Superior temporal gyrus (tissue), 1 donor: ENCODE measurements around the gene ITGB1.
"Not testable (repeated sequence)": the region's sequence is repeated elsewhere in the genome, so short reads cannot be mapped to it uniquely, and the experiment has no call there.

Experiments used
- DNase-seq: peaks from one replicate; pipeline ENCODE4 v3.0.0-alpha.2; 2016; ENCODE audit errors: extremely low spot score

The ITGB1 gene

DNA sequence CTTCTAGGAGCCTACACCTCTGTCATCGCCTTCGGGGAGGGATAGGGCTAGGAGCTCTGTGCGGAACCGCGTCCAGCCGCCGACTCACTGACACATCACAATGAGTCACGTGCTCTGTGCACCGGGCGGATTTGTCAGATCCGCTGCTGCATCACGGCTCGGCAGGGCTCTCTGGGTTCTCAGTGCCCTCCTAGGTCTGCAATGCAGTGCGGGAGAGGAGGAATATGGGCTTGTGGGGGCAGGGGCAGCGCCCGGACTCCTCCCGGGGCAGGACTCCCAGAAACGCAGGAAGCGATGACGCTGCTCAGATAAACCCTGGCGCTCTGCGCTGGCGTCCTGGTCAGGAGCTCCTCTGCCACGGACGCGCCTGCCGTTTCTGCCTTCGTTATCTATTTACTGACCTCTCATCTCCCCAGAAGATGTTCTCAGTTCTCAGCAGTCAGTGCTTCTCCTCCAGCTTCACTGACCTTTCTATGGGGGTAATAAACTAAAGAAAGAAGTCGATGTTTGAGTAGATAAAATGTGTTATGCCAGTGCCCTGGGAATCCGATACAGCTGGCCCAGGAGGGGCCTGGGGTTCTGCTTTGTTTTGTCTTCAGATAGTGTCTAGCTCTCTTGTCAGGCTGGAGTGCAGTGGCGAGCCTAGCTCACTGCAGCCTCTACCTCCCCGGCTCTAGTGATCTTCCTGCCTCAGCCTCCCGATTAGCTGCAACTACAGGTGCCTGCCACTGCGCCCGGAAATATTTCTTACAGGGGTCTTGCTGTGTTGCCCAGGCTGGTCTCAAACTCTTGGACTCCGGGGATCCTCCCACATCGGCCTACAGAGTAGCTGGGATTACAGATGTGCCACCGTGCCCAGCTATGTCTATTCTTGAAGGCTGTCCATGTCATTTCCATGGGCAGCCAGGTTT lies 22.8 kb upstream of the ITGB1 start:
- DNase-seq: peak; percentile 86

DNA sequence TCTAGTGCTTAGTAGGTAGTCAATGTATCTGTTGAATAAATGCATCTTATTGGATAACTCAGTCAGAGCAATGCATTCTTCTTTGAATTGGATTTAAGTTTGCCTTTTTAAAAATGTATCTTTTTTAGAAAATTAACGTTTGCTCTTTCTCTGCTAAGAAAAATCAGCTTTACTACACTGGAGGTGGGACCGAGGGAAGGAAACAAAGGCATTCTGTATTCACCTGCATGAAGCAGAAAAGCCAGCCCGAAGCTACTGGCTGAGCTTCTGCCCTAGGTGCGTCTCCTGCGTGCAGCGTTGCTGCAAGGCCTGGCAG lies 22.2 kb upstream of the ITGB1 start:
- no peak for DNase-seq

DNA sequence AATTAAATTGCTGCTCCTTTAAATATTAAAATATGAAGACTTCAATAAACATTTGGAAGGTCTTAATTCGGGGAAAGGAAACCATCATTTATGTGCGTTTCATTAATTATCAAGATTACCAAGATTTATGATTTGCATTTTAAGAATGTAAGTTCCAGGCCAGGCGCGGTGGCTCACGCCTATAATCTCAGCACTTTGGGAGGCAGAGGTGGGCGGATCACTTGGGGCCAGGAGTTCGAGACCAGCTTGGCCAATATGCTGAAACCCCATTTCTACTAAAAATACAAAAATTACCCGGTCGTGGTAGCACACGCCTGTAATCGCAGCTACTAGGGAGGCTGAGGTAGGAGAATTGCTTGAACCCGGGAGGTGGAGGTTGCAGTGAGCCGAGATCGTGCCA lies 21.7 kb upstream of the ITGB1 start:
- DNase-seq: not testable (repeated sequence)

DNA sequence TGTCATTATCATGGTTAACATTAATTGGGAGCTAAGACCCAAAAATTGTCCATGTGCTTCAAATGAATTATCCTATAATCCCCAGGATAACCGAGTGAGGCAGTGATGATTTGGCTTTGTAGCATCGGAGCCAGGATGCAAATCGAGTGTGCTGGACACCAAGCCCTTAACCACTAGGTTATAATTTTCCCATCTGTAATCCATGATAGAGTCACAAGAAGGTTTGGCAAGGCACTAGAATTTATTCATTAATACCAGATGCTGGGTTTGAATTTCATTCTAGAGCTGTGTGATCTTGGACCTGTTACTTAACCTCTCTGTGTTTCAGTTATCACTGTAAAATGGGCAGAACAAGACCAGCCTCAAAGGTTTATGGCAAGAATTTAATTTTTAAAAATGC lies 21.0 kb upstream of the ITGB1 start:
- DNase-seq: no peak

DNA sequence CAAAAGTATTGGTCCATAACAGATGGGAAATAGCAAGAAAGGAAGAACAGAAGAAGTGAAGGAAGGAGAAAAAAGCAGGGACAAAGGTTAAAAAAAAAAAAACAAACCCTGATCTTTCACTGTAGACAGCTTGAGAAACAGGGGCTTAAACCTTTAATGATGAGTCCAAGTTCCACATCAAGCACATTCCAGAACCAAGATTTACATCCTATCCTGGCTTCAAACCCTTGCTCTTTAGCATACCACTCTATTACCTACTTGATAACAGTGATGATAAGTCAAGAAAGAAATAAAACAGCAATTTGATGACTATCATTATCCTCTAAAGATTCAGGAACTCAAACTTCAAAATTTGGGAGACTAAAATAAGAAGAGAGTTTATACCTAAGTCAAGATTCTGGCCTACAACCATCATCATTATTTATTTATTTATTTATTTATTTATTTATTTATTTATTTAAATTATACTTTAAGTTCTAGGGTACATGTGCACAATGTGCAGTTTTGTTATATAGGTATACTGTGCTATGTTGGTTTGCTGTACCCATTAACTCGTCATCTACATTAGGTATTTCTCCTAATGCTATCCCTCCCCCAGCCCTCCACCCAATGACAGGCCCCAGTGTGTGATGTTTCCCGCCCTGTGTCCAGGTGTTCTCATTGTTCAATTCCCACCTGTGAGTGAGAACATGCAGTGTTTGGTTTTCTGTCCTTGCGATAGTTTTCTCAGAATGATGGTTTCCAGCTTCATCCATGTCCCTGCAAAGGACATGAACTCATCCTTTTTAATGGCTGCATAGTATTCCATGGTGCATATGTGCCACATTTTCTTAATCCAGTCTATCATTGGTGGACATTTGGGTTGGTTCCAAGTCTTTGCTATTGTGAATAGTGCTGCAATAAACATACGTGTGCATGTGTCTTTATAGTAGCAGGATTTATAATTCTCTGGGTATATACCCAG lies 20.1 kb upstream of the ITGB1 start:
- DNase-seq: not testable (repeated sequence)

DNA sequence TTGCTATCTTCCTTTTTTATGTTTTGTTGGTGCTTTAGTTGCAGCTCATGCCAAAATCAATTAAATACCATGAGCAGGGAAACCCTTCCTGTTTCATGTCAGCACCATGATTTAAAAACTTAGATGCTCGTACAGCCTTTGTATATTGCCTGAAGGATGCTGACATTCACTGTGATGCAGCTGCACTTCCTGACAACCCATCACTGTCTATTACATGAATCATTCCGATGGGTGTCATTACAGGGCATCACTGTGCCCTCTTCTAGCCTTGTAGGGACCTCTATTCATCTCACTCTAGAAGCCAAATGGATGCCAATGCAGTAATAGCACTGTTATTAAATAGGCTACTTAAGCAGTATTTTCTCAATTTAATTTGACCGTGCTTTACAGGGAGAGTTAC lies 18.3 kb upstream of the ITGB1 start:
- DNase-seq: no peak

DNA sequence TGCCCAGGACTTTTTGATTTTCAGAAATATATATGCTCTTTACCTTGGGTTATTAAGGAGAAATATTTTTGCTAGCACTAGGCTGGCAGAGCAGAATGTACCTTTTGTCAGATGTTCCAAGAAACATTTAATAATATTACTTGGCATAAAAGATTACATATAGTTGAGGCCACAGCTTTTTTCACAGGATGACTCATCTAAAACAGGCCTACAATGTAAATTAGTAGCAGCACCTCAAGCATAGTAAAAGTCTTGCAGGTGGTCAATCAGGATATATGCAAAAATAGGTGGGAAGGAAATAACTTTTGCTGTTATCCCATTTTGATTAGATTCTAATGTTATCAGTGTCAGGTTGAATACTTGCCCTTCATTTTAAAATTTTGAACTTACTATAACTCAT lies 14.9 kb upstream of the ITGB1 start:
- DNase-seq: no peak

DNA sequence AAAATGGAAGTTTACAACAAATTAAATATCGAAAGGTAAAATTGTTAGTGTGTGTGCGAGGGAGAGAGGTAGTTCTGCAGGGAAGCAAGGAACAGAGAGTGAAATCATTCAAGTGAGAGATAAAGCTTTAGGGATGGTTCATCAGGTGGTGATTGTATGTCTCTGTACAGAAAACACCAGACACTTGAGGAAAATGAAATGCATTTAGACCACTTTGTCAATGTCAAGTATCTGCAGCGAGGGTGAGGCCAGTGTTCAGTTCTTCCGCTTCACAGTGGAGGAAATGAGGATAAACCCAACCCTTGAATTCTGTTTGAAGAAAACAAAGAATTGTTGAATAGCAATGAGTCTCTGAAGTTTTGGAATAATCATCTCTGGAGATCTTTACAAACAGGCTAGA lies 14.4 kb upstream of the ITGB1 start:
- DNase-seq: no peak

DNA sequence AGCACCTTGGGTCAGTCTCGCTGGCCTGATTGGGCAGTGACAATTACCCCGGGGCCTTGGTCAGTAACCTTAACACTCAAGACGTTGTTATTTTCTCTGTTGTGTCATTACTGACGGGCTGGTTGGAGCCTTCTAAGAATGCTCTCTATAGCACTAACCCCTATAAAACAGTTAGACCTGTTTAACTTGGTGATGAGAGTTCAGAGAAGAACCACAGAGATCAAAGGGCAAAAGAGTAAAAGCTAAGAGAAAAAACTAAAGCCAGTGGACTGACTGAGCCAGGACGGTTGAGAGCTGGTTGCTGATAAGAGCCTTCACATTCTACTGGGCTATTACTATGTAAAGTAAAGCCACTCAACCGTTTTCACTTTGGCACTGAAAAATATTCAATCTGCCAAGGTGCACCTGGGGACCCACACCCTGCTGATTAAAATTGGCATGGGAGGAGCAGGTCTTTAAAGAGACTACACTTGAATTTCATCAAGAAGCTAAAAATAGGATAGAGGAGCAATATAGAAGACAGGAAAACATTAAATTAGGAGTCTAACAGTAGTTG lies 13.6 kb upstream of the ITGB1 start:
- DNase-seq: no peak

DNA sequence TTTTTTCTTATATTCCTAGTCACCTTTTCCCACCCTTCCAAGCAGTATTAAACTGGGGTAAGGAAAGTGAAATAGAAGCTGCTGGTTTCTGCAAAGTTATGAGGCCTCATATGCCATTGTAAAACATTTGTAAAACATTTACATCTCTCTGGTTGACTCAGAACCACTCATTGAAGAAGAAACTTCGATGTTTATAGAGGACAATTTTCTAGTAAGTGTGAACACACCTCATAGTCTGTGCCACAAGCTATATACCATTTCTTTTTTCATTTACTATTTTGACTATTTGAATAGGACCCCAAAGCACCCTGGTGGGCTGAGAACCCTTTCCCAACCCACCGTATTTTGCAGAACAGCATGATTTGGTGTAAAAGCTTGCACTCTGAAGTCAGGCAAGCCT lies 12.9 kb upstream of the ITGB1 start:
- no peak for DNase-seq

DNA sequence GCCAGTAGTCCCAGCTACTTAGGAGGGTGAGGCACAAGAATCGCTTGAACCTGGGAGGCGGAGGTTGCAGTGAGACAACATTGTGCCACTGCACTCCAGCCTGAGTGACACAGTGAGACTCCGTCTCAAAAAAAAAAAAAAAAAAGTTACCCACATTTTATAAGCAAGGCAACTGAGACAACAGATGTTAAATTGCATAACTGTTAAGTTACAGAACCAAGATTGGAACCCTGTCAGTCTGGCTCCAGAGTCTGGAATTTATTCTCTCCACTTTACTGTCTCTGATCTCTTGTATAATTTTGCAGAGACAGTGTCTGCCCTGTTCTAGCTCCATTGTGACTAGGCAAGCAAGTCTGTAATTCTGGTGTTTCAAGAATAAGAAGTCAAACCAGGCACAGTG lies 6.2 kb upstream of the ITGB1 start:
- no peak for DNase-seq

DNA sequence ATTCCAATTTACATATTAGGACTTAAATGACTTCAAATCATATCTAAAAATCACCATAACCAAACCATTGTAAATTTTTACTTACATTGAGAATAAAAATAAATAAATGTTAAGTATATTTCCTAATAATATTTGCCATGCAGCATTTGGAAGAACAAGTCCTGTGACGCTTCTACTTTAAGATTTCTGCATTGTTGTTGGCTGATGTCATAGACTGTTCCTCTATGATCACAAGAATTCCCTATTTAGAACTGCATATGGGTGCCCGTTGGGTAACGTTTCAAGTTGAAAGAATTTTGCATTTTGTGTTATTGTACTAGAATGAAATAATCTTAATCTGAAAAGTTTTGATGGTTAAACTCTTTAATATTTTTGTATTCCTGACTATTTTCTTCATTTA lies 5.1 kb upstream of the ITGB1 start:
- no peak for DNase-seq

DNA sequence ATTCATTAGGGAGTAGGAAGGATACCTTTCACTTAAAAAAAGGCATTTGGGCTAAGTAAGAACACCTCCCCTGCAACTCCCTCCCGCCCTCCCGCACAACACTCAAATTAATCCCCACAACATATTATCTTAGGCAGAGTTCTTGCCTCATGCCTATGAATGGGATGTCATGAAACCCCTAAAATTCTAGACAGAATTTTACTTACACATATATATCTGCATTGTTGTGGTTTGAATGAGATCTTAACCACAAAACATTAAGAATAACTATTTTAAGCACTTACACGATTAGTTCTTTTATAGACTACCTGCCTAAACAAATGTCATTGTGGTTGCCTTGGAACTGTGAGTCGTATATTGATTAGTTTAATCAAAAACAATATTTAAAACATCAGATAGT lies 4.5 kb upstream of the ITGB1 start:
- no peak for DNase-seq

DNA sequence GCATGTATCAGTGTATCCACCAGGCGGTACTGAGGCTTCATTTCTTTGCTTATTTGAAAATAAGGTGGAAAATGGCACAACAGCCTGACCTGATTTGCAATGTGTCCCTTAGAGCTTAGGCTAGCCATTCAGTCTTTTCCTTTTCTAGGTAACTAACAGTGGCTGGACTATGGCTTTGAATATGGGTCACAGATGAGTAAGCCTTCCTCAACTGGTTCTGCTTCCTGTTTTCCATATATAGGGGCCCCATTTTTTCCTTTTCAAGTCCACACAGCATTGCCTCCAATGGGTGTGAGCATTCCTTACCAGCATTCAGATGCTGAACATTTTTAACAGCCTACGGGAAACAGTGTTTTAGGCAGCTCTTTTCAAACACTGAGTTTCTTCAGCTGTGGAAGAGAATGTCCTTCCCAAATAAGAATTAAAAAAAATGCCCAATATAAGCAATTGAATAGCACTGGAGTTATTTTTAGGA lies 3.9 kb upstream of the ITGB1 start:
- DNase-seq: peak; percentile 49

DNA sequence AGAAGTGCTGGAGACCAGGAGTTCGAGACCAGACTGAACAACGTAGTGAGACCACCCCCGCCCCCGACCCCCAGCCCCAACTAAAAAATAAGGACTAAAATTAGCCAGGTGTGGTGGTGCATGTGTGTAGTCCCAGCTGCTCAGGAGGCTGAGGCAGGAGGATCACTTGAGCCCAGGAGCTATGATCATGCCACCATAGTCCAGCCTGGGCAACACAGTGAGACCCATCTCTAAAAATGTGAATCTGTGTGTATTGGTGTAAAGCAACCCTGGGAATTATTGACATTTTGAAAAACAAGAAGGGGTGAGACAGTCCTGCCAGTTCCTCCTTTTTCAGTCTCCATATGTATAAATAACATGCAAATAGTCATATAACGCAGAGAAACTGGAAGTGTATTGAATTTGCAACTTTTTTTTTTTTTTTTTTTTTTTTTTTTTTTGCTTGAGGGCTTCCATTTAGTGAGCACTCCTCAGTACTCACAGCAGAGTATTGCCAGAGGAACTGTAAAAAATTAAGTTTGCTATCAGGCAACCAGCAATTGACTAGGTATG lies 3.4 kb upstream of the ITGB1 start:
- no peak for DNase-seq

DNA sequence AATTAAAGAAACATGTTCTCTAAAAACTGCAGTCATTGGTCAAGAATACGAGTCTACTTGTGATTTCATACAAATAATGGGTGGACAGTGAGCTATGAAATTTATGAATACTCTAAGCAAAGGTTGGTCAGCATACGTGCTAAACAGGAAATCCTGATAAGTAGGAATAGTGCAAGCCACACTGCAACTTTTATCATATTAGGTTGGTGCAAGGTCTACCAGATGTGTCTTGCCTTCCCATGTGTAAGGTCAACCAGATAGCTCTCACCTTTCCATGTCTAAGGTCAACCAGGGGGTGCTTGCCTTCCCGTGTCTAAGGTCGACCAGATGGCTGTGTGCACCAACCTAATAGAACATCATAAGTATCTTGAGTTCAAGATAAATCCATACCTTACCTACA lies 2.0 kb upstream of the ITGB1 start:
- DNase-seq: no peak

DNA sequence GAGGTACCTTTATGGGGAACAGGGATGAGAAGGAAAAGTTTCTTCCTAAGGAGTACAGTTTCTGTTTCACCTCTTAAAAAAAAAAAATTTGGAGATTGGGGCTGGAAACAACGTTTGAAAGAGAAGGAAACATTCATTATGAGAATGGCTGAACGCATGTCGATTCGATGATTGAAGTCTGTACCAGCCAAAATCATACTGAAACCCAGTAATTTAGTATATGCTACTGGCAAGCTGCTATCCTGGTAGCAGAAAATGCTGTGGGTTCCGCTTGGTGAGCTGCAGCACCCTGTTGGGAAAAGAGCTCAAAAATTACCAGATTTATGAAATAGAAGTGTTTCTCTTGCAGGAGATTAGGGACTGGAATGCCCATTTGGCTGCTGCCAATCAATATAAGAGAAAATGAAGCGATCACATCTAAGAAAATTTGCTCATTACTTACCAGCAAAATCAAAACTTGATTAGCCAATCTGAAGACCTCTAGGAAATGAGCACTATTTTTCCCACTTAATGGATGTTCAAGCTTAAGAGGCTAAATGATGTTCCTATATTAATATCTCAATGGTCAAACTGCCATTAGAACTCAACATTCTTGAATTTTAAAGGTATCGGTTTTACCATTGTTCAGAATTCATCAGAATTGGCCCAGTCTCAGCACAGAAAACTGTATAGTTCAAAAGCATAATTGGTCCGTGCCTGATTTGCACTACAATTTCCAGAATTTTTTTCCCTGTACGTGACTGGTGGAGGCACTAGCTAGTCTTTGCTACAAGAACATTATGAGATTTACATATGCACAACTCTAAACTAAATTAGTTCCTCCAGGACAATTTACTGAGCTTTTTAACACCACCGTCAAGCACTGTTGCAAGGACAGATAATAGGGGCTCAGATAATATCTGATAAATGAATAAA lies 1.2 kb upstream of the ITGB1 start:
- DNase-seq: peak; percentile 53

DNA sequence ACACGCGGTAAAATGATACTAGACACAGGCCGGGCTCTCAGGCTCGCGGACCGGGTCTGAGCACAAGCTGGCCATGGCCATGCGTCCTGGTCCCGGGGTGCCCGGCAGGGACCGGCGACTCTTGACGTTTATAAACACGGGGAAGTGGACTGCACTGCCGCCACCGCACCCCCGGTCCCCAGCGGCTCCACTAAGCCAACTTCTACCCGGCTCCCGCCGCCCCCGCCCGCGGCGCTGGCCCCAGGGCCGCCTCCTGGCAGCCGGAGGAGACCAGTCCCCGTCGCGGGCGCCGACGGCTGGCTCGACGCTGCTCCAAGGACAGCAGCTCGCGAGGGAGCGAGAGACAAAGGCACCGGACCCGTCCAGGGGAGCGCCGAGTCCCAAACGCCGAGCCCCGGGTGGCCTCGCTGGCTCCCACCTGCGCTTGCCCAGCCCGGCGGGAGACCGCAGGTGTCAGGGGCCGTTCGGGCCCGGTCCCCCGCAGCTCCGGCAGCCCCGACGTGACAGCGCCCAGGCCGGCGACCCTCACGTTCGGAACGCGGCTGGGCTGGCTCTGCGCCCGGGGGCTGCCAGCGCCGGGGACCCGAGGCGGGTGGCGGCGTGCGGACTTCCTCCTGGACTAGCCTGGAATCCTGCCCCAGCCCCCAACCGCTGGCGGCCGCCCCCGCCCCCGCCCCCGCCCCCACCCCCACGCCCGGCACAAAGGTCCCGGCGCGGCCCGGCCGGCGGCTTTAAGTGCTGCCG lies 517 bp downstream of the ITGB1 start:
- DNase-seq: no peak

DNA sequence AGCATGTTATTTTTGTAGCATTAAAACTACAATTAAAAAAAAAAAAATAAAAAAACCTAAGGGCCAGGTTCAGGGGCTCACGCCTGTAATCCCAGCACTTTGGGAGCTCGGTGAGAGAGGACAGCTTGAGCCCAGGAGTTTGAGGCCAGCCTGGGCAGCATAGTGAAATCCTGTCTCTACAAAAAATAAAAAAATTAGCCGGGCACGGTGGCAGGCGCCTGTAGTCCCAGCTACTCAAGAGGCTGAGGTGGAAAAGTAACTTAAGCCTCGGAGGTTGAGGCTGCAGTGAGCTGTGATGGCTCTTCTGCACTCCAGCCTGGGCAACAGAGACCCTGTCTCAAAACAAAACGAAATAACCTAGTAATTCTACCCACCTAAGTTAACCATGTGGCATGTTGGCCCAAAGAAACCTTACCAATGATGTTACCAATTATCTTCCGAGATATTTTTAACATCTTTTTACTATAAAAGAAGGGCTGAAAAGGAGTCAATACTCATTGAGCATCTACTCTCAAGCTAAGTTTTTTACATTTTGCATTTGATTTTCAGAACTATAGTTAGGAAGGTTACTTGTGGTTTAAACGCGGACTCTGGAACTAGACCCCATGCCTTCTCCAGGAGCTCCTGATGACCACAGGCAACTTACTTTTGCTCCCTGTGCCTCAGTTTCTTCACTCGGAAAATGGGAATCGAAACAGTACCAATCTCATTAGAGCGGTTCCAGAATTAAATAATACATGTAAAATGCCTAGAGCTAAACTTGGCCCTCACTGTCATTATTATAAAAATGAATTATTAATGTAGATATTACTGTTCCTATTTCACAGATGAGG lies 1.4 kb downstream of the ITGB1 start:
- DNase-seq: no peak
